Fibroblast of lung (primary cell): Measurements from ENCODE around the gene PARVG. TPM values are rescaled to one million over a fixed set of nuclear protein-coding genes. Genes with fewer than 3 reads are reported as not detected.
"Not testable (repeated sequence)": the region's sequence is repeated elsewhere in the genome, so short reads cannot be mapped to it uniquely, and the experiment has no call there.

Experiments
- DNase-seq, 2 donors: peaks; one replicate each; pipeline versions ENCODE4 v3.0.0 to v3.0.0-alpha.2; 2010; ENCODE audit warnings: low read depth in 2 of 2
- H2AFZ ChIP-seq: 2 replicates; pipeline ENCODE4 v1.5.1; 2012; ENCODE audit warnings: low read length, control low read depth, inconsistent platforms
- H3K27ac ChIP-seq: 2 replicates; pipeline ENCODE4 v1.5.1; 2011; ENCODE audit warnings: low read length, control low read depth; ENCODE audit not compliant: insufficient read depth
- H3K27me3 ChIP-seq: 2 replicates; pipeline ENCODE4 v1.5.1; 2011; ENCODE audit warnings: mild to moderate bottlenecking, low read length; ENCODE audit not compliant: control insufficient read depth, insufficient read depth
- H3K36me3 ChIP-seq: 2 replicates; pipeline ENCODE4 v1.5.1; 2011; ENCODE audit warnings: low read length; ENCODE audit not compliant: control insufficient read depth, insufficient read depth
- H3K4me1 ChIP-seq: 2 replicates; pipeline ENCODE4 v1.5.1; 2011; ENCODE audit warnings: low read length; ENCODE audit not compliant: control insufficient read depth, insufficient read depth; ENCODE audit errors: extremely low read depth
- H3K4me2 ChIP-seq: 2 replicates; pipeline ENCODE4 v1.5.1; 2011; ENCODE audit warnings: low read length, control low read depth; ENCODE audit not compliant: insufficient read depth; ENCODE audit errors: extremely low read depth
- H3K4me3 ChIP-seq, 4 experiments: fragments of 200-600 bp in 1 of 4; sonication (generic) in 1 of 4; replicated peaks in 1 of 4; 2 replicates each; pipeline ENCODE4 v1.5.1; 2011 to 2016; ENCODE audit warnings: low read length in 4 of 4, low read depth in 3 of 4, mild to moderate bottlenecking in 3 of 4, control low read depth in 2 of 4, inconsistent platforms in 1 of 4, mixed read lengths in 1 of 4; ENCODE audit not compliant: insufficient read depth in 1 of 4; ENCODE audit errors: control extremely low read depth in 1 of 4
- H3K79me2 ChIP-seq: 2 replicates; pipeline ENCODE4 v1.5.1; 2012; ENCODE audit warnings: mild to moderate bottlenecking, low read length, inconsistent platforms; ENCODE audit not compliant: control insufficient read depth, insufficient read depth
- H3K9ac ChIP-seq: 2 replicates; pipeline ENCODE4 v1.5.1; 2011; ENCODE audit warnings: mild to moderate bottlenecking, low read length, control low read depth; ENCODE audit not compliant: insufficient read depth
- H3K9me3 ChIP-seq: 2 replicates; pipeline ENCODE4 v1.5.1; 2012; ENCODE audit warnings: low read depth, low read length; ENCODE audit not compliant: control insufficient read depth, insufficient read depth
- H4K20me1 ChIP-seq: 2 replicates; pipeline ENCODE4 v1.5.1; 2011; ENCODE audit warnings: low read length; ENCODE audit not compliant: control insufficient read depth, insufficient read depth; ENCODE audit errors: extremely low read depth
- CTCF ChIP-seq, 2 donors: IDR thresholded peaks in 1 of 2; conservative IDR thresholded peaks in 1 of 2; 1 replicate in 1 of 2; 2 replicates in 1 of 2; pipeline ENCODE4 v1.5.1; 2011 to 2012; ENCODE audit warnings: low read length in 2 of 2, control low read depth in 1 of 2, inconsistent platforms in 1 of 2, low read depth in 1 of 2, mild to moderate bottlenecking in 1 of 2
- EZH2 ChIP-seq: IDR thresholded peaks from 2 replicates; pipeline ENCODE4 v1.5.1; 2012; ENCODE audit warnings: low read length, control low read depth, mild to moderate bottlenecking; ENCODE audit errors: missing control alignments
- polyA plus RNA-seq, 2 donors: library from polyadenylated mRNA; depleted of rRNA in 1 of 2; stranded (reverse) in 1 of 2; unstranded in 1 of 2; fragments of >200 nt; gene quantifications; 2 replicates each; pipeline ENCODE4 v1.2.1, GENCODE V29; 2011 to 2012; ENCODE audit warnings: missing spikeins in 1 of 2
- total RNA-seq: library from RNA; depleted of rRNA; stranded (reverse); fragments of >200 nt; gene quantifications from 2 replicates; pipeline ENCODE4 v1.2.1, GENCODE V29; 2014

The PARVG gene
- total and polyA plus RNA-seq, 2 donors (not counting 1 experiment from before 2014, with no cell fraction given), result not detected

- Histone ChIP-seq H2AFZ (no peak overlapping the region), H3K79me2 (no peaks in the 10 kb centered on the region), H3K27ac (no peak overlapping the region), H3K4me2 (no peak overlapping the region), H3K27me3 (no peaks in the 10 kb centered on the region), H4K20me1 (no peaks in the 10 kb centered on the region), H3K36me3 (no peaks in the 10 kb centered on the region), H3K9me3 (no peaks in the 10 kb centered on the region), H3K4me1 (no peaks in the 10 kb centered on the region), H3K4me3 (no peak overlapping the region), H3K9ac (no peak overlapping the region)
- TF ChIP-seq EZH2, result no peak
- no peak for TF ChIP-seq CTCF (conservative IDR thresholded peaks at IDR 0.05 in 1 of 2, IDR thresholded peaks at IDR 0.05 in 1 of 2; ENCODE audit: low read depth in 1 of 2, low read length in 2 of 2)
- no peak for DNase-seq
Measured at GRCh38 chr22:44237290-44237689, 56.6 kb downstream of the PARVG start.

- not testable (repeated sequence) for H3K9ac ChIP-seq, H3K79me2 ChIP-seq, H2AFZ ChIP-seq, H3K27me3 ChIP-seq, H3K4me2 ChIP-seq, H3K36me3 ChIP-seq, DNase-seq, H3K4me1 ChIP-seq, H3K9me3 ChIP-seq, H3K27ac ChIP-seq, H3K4me3 ChIP-seq, H4K20me1 ChIP-seq
Measured at GRCh38 chr22:44241121-44241520, 60.4 kb downstream of the PARVG start.

- H3K4me3 ChIP-seq, result no peak overlapping the region
- H3K9me3 ChIP-seq, result no peaks in the 10 kb centered on the region
- DNase-seq, result no peak
- no peak overlapping the region for H3K9ac ChIP-seq
- TF ChIP-seq CTCF (conservative IDR thresholded peaks at IDR 0.05 in 1 of 2, IDR thresholded peaks at IDR 0.05 in 1 of 2; ENCODE audit: low read depth in 1 of 2, low read length in 2 of 2), result no peak
- no peak for TF ChIP-seq EZH2
- no peaks in the 10 kb centered on the region for H3K36me3 ChIP-seq
- H3K27ac ChIP-seq, result no peak overlapping the region
- no peaks in the 10 kb centered on the region for H3K4me1 ChIP-seq
- no peaks in the 10 kb centered on the region for H3K79me2 ChIP-seq
- H3K4me2 ChIP-seq, result no peak overlapping the region
- no peaks in the 10 kb centered on the region for H3K27me3 ChIP-seq
- no peaks in the 10 kb centered on the region for H4K20me1 ChIP-seq
- no peak overlapping the region for H2AFZ ChIP-seq
Measured at GRCh38 chr22:44242946-44243724, 62.4 kb downstream of the PARVG start.
